NOMO-1 treated with DMSO at 0.1 percent for 48 hours (cell line): ENCODE measurements around the gene GJA4.
A peak's percentile ranks its signal among the peaks of the same experiment; 100 is the strongest.
"Not testable (repeated sequence)": the region's sequence is repeated elsewhere in the genome, so short reads cannot be mapped to it uniquely, and the experiment has no call there.

Source experiments
- DNase-seq: peaks from one replicate; lab custom pipeline; 2025; ENCODE audit not compliant: unreplicated experiment; lab: John Stamatoyannopoulos, UW

GJA4 gene

DNA sequence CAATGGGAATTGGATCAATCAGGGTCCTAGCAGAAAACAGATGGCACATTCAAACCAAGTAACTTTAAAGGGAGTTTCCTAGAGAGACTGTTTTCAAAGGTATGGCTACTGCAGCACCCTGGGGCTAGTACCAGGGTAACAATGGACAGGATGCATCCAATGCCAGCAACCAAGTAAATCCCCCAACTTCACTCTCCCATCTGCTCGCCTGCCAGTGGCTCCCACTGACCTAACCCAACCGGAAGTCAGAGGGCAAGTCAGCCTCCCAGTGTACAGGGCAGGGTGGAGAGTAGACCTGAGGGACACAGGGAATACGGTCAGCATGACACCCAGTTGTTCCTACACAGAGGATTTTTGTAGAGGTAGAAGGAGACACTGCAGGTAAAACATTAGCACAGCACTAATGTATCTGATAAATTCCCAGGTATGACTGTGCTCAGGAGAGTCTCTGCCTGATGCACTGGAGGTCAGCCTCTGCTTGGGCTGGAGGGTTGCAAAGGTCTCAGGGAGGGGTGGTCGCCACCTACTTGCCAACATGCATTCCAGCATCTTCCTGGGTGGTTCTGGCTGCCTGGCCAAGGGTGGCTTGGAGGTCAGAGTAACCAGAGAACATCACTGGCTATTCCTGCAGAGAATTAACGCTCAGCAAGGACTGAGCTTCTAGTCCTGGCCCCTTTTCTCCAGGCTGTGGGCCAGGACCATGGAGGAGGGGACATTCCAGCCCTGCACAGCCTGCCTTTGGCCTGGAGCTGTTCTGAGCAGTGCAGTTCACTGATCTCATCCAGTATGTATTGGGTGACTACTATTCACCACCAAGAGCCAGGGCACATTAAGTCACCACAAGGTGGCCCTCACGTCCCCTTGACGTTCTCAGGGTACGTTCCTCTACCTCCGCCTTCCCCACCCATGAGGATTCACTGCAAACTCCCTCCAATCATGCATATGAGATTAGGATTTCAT lies 5.1 kb upstream of the GJA4 start:
- DNase-seq = no peak

DNA sequence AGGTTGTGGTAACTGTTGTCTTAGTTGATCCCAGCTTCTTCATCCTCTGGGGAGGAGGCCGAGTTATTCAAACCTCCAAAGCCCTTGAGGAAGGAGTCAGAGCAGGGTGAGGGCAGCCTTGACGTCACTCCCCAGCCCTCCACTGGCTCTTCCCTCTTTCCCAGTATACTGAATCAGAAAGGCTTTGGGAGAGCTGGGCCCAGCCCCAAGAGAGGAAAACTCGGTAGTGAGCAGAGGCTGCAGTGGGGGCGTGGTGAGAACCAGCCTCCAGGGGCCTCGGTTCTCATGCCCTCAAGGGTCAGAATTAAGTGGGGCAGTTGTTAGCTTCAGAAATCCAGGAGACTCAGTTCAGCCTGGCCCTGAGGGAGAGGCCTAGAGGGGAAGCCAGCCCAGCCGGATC lies 1.8 kb upstream of the GJA4 start:
- no peak for DNase-seq

DNA sequence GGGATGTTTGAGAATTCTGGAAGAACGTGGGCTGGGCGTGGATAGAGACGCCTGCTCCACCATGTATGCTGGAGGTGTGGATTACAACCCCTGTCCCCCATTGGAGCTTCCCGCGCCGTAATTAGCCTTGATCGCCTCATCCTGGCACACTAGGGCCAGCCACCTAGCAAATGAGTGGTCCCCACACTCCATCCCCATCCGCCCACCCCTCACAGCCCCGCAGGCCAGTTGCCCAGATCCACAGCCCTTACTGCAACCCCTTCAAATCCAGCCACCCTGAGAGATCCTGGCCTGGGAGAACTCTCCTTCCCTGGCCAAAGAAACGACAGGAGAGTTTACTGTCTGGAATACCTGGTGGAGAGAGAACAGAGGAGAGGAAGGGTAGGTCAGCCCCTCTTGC lies 375 bp upstream of the GJA4 start:
- no peak for DNase-seq

DNA sequence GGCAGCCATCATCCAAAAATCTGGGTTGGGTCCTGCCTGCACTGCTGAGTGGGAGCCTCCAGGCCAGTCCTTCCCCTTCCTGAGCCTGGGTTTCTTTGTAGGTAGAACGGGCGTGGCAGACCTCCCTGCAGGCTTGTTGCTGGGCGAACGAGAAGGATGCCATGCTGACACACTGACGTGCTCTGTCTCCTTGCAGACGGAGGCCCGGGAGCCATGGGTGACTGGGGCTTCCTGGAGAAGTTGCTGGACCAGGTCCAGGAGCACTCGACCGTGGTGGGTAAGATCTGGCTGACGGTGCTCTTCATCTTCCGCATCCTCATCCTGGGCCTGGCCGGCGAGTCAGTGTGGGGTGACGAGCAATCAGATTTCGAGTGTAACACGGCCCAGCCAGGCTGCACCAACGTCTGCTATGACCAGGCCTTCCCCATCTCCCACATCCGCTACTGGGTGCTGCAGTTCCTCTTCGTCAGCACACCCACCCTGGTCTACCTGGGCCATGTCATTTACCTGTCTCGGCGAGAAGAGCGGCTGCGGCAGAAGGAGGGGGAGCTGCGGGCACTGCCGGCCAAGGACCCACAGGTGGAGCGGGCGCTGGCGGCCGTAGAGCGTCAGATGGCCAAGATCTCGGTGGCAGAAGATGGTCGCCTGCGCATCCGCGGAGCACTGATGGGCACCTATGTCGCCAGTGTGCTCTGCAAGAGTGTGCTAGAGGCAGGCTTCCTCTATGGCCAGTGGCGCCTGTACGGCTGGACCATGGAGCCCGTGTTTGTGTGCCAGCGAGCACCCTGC lies 1.4 kb downstream of the GJA4 start:
- no peak for DNase-seq

DNA sequence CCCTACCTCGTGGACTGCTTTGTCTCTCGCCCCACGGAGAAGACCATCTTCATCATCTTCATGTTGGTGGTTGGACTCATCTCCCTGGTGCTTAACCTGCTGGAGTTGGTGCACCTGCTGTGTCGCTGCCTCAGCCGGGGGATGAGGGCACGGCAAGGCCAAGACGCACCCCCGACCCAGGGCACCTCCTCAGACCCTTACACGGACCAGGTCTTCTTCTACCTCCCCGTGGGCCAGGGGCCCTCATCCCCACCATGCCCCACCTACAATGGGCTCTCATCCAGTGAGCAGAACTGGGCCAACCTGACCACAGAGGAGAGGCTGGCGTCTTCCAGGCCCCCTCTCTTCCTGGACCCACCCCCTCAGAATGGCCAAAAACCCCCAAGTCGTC lies 2.0 kb downstream of the GJA4 start:
- DNase-seq = no peak

DNA sequence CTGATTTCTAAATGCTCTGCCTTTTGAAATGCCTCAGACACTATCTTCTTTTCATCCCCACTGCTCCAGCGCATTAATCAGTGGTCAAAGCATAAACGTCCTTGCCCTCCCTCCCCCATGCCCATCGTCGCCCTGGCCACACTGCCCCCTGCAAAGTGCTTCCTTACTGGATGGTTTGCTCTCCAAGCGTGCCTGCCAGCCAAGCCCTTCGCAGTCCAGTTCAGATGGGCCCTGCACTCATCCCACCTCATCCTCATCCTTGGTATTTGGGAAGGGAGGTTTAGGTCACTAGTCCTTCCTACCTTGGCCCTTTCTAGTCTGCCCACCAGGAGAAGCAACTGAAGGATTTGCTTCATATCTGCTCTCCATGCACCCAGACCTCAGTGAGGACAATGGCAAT lies 3.1 kb downstream of the GJA4 start:
- DNase-seq = no peak

DNA sequence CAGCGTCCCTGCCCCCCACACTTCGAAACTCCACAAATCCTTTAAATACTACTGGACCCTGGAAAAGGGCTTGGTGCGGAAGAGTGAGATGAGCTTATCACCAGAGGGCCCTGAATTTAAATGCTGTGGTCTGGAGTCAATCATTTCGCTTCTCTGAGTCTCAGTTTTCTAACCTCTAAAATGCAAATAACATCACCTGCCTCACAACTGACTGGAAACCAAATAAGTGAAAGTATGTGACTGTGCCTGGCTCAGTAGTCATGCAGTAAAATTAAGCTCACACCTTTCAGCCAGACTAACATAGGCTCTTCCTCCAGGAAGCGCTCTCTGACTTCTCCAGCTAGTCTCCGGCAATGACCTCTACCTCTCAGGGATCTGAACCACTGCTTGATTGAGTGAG lies 4.2 kb downstream of the GJA4 start:
- DNase-seq = no peak

DNA sequence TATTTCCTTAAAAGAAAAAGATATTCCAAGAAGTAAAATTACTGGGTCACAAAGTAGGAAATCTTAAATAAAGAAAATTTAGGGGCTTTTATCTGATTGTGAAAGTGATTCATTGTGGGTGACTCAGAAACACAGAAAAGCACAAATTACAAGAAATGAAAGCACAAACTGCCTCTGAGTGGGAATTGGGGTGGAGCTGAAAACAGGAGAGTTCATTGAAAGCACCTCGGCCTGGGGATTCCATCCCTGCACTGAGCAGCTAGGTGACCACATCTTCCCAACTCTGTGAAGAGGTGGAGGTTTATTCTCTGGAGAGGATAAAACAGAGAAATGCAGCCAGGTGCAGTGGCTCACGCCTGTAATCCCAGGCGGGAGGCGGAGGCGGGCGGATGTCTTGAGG lies 7.4 kb downstream of the GJA4 start:
- no peak for DNase-seq

DNA sequence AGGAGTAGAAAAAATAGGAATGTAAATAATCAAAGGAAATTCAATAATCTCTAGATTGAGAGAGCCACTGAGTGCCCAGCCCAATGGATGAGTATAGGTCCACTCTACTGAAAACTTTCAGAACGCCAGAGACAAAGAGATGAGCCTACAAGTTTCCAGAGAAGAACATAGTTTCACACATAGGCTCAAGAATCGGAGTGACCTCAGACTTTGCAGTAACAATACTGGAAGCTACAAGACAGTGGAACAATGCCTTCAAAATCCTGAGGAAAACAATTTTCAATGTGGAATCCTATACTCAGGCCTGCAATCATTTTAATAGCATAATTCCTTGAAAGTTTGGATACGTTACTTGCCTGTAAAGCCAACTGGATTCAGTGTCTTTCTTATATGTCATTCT lies 11.0 kb downstream of the GJA4 start:
- DNase-seq = no peak

DNA sequence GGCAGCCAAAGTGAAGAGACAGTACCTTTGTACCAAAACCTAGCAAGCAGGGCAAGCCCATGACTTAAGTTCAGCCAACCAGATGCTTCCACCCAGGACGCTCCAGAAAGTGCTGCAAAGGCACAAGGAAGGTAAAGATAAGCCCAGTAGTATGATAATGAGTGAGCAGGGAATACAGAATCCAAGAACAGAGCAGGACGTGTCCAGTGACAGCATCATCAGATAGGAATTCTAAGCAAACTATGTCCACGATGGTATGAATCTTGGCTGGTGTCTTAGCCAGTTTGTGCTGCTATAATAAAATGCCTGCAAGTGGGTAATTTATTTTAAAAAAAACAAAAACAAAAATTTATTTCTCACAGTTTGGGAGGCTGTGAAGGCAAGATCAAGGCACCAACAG lies 13.6 kb downstream of the GJA4 start:
- no peak for DNase-seq

DNA sequence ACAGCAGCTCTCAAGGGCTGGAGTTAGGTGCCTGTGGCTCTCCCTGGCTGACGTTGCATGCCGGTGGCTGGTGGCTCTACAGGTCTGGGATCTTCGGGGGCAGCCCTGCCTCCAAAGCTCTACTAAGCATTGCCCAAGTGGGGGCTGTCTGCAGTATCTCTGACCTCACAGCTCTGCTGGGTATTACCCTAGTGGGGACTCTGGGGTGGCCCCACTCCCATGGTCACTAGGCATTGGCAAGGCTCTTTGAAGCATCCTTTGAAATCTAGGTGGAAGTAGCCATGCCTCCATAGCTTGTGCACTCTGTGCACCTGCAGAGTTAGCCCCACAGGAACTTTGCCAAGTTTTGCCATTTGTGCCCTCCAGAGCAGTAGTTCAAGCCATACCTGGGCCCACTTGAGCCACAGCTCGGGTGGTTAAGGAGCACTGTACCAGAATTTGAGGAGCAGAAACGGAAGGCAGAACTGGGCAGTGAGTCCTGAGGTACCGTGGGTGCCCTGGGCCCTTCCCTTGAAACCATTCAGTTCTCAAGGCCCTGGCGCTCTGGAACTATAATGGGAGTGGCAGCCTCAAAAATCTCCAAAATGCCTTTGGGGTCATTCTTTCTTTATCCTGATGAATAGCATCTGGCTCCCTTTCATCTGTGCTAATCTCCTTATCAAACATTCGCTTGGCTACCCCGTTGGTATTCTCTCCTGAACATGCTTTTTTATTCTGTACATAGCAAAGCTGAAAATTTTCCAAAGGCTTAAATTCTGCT lies 15.4 kb downstream of the GJA4 start:
- no peak for DNase-seq

DNA sequence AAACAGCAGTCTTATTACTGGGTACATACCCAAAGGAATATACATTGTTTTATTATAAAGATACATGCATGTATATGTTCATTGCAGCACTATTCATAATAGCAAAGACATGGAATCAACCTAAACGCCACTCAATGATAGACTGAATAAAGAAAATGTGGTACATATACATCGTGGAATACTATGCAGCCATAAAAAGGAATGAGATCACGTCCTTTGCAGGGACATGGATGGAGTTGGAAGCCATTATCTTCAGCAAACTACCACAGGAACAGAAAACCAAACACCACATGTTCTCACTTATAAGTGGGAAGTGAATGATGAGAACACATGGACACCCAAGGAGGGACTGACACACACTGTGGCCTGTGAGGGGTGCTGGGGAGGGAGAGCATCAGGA lies 18.0 kb downstream of the GJA4 start:
- not testable (repeated sequence) for DNase-seq

DNA sequence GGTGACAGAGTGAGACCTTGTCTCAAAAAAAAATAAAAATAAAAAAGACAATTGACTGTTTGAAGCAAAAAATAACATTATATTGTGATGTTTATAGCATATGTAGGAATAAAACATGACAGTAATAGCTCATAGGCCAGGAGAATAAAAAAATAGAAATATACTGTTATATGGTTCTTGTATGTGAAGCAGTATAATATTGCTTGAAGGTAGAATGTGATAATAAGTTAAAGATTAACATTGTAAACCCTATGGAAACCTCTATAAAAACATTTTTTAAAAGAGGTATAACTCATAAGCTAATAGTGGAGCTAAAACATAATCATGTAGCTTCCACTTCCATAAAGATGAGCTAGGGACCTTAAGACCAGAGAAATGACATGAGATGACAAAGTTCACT lies 23.5 kb downstream of the GJA4 start:
- no peak for DNase-seq

DNA sequence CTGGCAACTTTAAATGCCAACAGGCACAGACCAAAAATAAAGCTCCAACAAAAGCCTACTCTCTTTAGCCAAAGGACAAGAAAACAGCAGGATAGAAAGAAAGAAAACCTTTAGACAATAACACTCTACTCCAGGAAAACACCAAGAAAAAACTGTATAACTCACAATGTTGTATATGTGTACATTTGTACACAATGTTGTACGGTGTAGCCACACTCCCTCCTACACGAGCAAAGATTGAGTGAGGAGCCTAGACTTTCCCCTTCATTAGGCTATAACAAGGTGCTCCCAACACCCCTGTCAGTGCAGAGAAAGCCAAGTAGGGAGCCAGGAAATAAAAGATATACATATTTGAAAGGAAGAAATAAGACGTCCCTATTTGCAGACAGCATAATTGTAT lies 24.0 kb downstream of the GJA4 start:
- no peak for DNase-seq

DNA sequence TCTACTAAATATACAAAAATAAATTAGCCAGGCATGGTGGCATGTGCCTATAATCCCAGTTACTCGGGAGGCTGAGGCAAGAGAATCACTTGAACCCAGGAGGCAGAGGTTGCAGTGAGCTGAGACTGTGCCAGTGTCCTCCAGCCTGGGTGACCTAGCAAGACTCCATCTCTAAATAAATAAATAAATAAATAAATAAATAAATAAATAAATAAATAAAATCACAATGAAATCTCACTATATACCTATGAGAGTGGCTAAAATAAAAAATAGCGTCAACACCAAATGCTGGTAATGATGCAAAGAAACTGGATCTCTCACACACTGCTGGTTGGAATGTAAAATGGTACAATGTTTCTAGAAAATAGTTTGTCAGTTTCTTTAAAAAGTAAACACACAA lies 26.1 kb downstream of the GJA4 start:
- DNase-seq = not testable (repeated sequence)

DNA sequence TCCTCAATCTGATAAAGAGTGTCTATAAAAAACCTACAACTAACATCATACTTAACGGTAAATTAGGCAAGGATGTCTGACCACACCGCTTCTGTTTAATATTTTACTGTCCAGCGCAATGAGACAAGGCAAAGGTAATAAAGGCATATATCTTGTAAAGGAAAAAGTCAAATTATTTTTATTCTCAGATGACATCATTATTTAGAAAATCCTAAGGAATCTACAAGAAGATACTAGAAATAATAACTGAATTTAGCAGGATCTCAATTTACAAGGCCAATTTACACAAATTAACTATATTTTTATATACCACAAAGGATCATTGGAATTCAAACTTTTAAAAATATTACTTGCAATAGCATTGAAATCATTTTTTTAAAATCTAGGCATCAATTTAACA lies 29.4 kb downstream of the GJA4 start:
- peak; percentile 35 for DNase-seq

DNA sequence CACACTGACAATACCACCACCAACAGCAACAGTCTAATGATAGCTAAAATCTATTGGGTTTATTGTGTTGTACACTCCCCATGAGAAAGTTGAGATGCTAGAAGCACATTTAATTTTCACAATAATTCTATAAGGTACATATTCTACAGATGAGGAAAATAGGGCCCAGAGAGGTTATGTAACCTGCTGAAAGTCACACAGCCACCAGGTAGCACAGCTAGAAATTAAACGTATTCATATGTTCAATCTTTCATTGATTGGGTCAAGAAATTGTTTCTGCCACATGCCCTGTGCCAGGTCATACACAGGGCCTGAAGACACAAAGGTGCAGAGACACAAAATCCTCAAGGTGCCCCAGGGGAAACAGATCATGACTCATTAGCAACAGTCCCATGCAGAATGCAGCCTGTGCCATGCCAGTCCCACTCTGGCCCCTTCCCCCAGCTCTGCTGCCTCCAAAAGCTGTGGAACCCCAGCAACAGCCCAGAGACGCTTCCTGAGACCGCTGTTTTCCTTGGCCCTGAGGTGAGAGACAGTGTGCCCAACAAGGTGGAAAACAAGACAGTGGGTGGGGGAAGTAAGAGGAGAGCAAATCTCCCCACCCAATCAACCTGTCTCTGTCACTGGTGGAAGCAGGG lies 32.1 kb downstream of the GJA4 start:
- no peak for DNase-seq

DNA sequence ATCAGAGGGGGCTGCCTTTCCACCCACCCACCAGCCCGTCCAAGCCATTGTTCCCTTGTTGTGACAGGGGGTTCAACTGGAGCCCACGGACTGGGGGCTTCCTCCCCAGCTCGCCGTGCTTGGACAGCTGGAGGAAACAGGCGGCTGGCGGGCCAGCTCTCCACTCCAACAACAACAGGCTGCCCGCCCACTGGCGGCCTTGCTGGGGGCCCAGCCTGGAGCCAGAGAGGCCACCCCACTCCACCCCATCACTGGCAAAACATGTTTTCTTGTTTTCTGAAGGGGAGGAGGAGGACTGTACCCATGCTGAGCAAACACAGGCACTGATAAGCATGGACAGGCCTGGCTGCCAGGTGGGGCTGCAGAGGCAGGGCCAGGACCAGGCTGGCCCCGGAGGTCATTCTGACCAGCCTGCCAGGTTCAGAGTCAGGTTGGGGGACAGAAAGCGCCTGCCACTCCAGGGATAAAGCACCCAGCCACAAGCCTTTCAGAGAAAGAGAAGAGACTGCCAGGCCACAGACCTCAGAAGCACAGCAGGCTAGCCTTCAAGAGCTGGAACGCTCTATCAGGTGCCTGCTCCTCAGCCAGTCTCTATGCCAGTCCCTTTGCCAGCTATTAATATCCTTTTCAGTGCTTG lies 32.8 kb downstream of the GJA4 start:
- DNase-seq = no peak

DNA sequence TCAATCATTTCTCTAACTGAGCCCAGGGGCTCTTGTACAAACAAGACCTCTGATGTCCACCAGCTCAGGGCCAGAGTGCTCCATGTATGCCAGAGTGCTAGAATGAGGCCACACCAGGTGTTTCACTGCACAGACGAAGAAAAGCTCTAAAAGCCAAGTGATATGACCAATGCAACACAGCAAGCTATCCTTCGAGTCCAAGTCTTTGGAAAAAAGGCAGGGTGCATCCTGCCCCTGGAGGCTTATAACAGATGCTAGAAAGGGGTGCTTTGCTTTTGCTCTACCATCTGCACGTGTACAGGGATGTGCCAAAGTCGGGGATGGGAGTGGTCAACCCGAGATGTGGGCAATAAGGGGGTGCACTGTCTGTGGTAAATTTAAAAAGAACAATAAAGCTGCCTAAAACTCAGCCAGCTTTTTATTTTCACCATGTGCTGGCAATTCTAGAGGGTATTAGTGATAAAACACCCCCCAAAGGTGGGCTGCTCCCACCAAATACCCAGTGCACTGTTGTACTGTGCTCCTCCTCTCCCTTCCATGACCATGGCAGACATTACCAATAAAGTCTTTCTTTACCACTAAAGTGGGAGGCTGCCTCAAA lies 34.6 kb downstream of the GJA4 start:
- DNase-seq = no peak

DNA sequence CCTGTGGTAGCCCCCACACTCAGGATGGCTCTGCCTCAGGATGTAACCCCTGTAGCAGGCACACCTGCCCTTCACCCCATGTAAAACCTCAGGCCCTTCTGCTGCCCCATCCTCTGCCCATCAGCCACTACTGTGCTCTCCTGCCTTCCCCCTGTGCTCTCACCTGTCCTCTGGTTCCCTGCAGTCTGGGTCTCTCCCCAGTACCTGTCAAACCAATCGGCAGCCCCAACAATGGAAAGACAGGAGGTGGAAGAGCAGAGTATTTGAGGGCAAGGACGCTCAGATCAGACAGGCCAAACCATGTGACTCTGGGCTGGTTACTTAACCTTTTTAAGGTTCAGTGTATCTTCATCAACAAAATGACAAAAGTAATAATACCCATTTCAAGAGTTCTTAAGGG lies 35.8 kb downstream of the GJA4 start:
- no peak for DNase-seq
